ENCODE results near the gene ECT2L. TPM values are rescaled to one million over a fixed set of nuclear protein-coding genes. Genes with fewer than 3 reads are reported as not detected.

Gene ECT2L
- polyA plus RNA-seq, 3 donors, result not detected

GRCh38 chr6:138785079-138785478 lies 10.8 kb upstream of the ECT2L start:
- intact Hi-C loops (cut with micrococcal nuclease), result no loop called here
- Histone ChIP-seq H3K9ac (ENCODE audit: insufficient read depth, low read length, poor library complexity, severe bottlenecking) (no peak overlapping the region), H3K4me3 (replicated peaks in 1 of 3; ENCODE audit: low read depth in 2 of 3, low read length in 3 of 3) (no peak overlapping the region), H3K4me1 (ENCODE audit: control insufficient read depth in 1 of 2, insufficient read depth in 2 of 2, low read length in 2 of 2) (no peaks in the 10 kb centered on the region), H3K27ac (ENCODE audit: low read depth in 1 of 2, low read length in 2 of 2) (no peak overlapping the region), H3K36me3 (replicated peaks in 1 of 2; ENCODE audit: control insufficient read depth in 1 of 2, insufficient read depth in 2 of 2, low read length in 2 of 2) (peaks cover 58 to 87% of the 10 kb centered on the region in 2 donors), H3K9me3 (replicated peaks in 1 of 2; ENCODE audit: control insufficient read depth in 1 of 2, insufficient read depth in 1 of 2, low read length in 2 of 2) (no peaks in the 10 kb centered on the region), H3K4me2 (replicated peaks; ENCODE audit: extremely low read depth, low read length, poor library complexity, severe bottlenecking) (no peak overlapping the region), H2AFZ (ENCODE audit: insufficient read depth, low read depth, low read length, poor library complexity, severe bottlenecking) (no peak overlapping the region), H3K79me2 (ENCODE audit: insufficient read depth, low read length) (no peaks in the 10 kb centered on the region), H3K27me3 (ENCODE audit: control insufficient read depth in 2 of 2, insufficient read depth in 2 of 2, low read length in 2 of 2) (no peaks in the 10 kb centered on the region), H4K20me1 (ENCODE audit: insufficient read depth, low read length) (no peaks in the 10 kb centered on the region)
- no peak for TF ChIP-seq CTCF (IDR thresholded peaks at IDR 0.05)
- no peak for DNase-seq
- no peaks in the 10 kb centered on the region for H3K4me1 Mint-ChIP-seq
- 100% methylated on average over 2 of the region's 4 CpGs for WGBS (ENCODE audit: insufficient coverage)
- H3K27ac Mint-ChIP-seq, result no peak overlapping the region
- no peaks in the 10 kb centered on the region for H3K9me3 Mint-ChIP-seq
- peaks cover 0 to 4% (median 0%) of the 10 kb centered on the region in 3 donors for H3K27me3 Mint-ChIP-seq (ENCODE audit: low read depth in 3 of 3)
- H3K4me3 Mint-ChIP-seq, result no peak overlapping the region
- H3K36me3 Mint-ChIP-seq, result peaks cover 62 to 79% of the 10 kb centered on the region in 2 donors

- H3K27me3 Mint-ChIP-seq (ENCODE audit: low read depth in 3 of 3), result peaks cover 0 to 4% (median 0%) of the 10 kb centered on the region in 3 donors
These were observed 9.9 kb upstream of the ECT2L start for GRCh38 chr6:138785980-138786379.

More at GRCh38 chr6:138785980-138786379, 9.9 kb upstream of the ECT2L start:
- Mint-ChIP-seq H3K4me3 (no peak overlapping the region), H3K27ac (no peak overlapping the region), H3K36me3 (peaks cover 59 to 77% of the 10 kb centered on the region in 2 donors), H3K4me1 (no peaks in the 10 kb centered on the region), H3K9me3 (no peaks in the 10 kb centered on the region)
- H3K9me3 ChIP-seq (replicated peaks in 1 of 2; ENCODE audit: control insufficient read depth in 1 of 2, insufficient read depth in 1 of 2, low read length in 2 of 2), result no peaks in the 10 kb centered on the region
- H3K4me3 ChIP-seq (replicated peaks in 1 of 3; ENCODE audit: low read depth in 2 of 3, low read length in 3 of 3), result no peak overlapping the region
- WGBS (ENCODE audit: insufficient coverage), result 93% methylated on average over 2 of the region's 3 CpGs
- H2AFZ ChIP-seq (ENCODE audit: insufficient read depth, low read depth, low read length, poor library complexity, severe bottlenecking), result no peak overlapping the region
- intact Hi-C loops (cut with micrococcal nuclease), result no loop called here
- H3K36me3 ChIP-seq (replicated peaks in 1 of 2; ENCODE audit: control insufficient read depth in 1 of 2, insufficient read depth in 2 of 2, low read length in 2 of 2), result peaks cover 59 to 88% of the 10 kb centered on the region in 2 donors
- H3K9ac ChIP-seq (ENCODE audit: insufficient read depth, low read length, poor library complexity, severe bottlenecking), result no peak overlapping the region
- no peaks in the 10 kb centered on the region for H4K20me1 ChIP-seq (ENCODE audit: insufficient read depth, low read length)
- no peak for TF ChIP-seq CTCF (IDR thresholded peaks at IDR 0.05)
- H3K4me2 ChIP-seq (replicated peaks; ENCODE audit: extremely low read depth, low read length, poor library complexity, severe bottlenecking), result no peak overlapping the region
- no peaks in the 10 kb centered on the region for H3K4me1 ChIP-seq (ENCODE audit: control insufficient read depth in 1 of 2, insufficient read depth in 2 of 2, low read length in 2 of 2)
- no peaks in the 10 kb centered on the region for H3K27me3 ChIP-seq (ENCODE audit: control insufficient read depth in 2 of 2, insufficient read depth in 2 of 2, low read length in 2 of 2)
- no peak overlapping the region for H3K27ac ChIP-seq (ENCODE audit: low read depth in 1 of 2, low read length in 2 of 2)
- no peak for DNase-seq
- no peaks in the 10 kb centered on the region for H3K79me2 ChIP-seq (ENCODE audit: insufficient read depth, low read length)
